Measurements from ENCODE around the gene OXLD1. TPM values are rescaled to one million over a fixed set of nuclear protein-coding genes. Genes with fewer than 3 reads are reported as not detected.
A peak's percentile ranks its signal among the peaks of the same experiment; 100 is the strongest.

The OXLD1 gene
- total and polyA plus RNA-seq, 2 donors (not counting 1 experiment from before 2014, with no cell fraction given): 39.5 to 102 TPM

- no peaks in the 10 kb centered on the region for H3K9me3 Mint-ChIP-seq (ENCODE audit: insufficient read depth)
- no peak for TF ChIP-seq EZH2 (IDR thresholded peaks at IDR 0.05; ENCODE audit: borderline replicate concordance, insufficient read depth, low read depth, low read length, poor library complexity, severe bottlenecking)
- no peak for TF ChIP-seq CTCF (IDR thresholded peaks at IDR 0.05)
- peak overlapping the region; percentile 49 for H3K4me3 Mint-ChIP-seq
- POLR2A ChIA-PET: interaction anchor here (0.6 kb wide), 1 partner anchor 173 kb away, joined by 3 read pairs; the partner anchor contains the start of gene FSCN2
- Histone ChIP-seq H4K20me1 (ENCODE audit: control insufficient read depth, insufficient read depth, low read length, poor library complexity, severe bottlenecking) (peaks cover 28% of the 10 kb centered on the region), H3K4me3 (ENCODE audit: control extremely low read depth in 1 of 5, extremely low read depth in 1 of 5, insufficient read depth in 1 of 5, low read depth in 2 of 5, low read length in 4 of 5) (no peak overlapping the region), H3K27me3 (replicated peaks in 1 of 4; ENCODE audit: control extremely low read depth in 1 of 4, control insufficient read depth in 3 of 4, insufficient read depth in 4 of 4, low read length in 3 of 4) (no peaks in the 10 kb centered on the region), H3K4me2 (replicated peaks; ENCODE audit: low read depth, low read length, poor library complexity, severe bottlenecking) (peak overlapping the region; percentile 100), H3K36me3 (replicated peaks in 1 of 2; ENCODE audit: control extremely low read depth in 1 of 2, control insufficient read depth in 1 of 2, extremely low read depth in 1 of 2, insufficient read depth in 2 of 2, low read length in 1 of 2) (peaks cover 0 to 33% of the 10 kb centered on the region in 2 experiments), H3K79me2 (ENCODE audit: control insufficient read depth, insufficient read depth, low read length) (peaks cover 50% of the 10 kb centered on the region), H3K27ac (ENCODE audit: low read length in 2 of 2) (peak overlapping the region in 1 of 2 donors; percentile 97), H3K4me1 (ENCODE audit: control insufficient read depth in 2 of 2, insufficient read depth in 2 of 2, low read length in 2 of 2) (peaks cover 24 to 32% of the 10 kb centered on the region in 2 donors), H3K9me3 (ENCODE audit: control extremely low read depth in 1 of 3, control insufficient read depth in 2 of 3, insufficient read depth in 1 of 3, low read length in 2 of 3) (no peaks in the 10 kb centered on the region), H2AFZ (ENCODE audit: insufficient read depth, low read depth, low read length, poor library complexity, severe bottlenecking) (no peak overlapping the region), H3K9ac (ENCODE audit: low read length) (no peak overlapping the region)
- CTCF ChIA-PET: interaction anchor here (1.0 to 1.1 kb wide), 2 partner anchors 10 to 12 kb away, joined by 3 read pairs; no protein-coding TSS in a partner anchor
- DNase-seq: no peak
- intact Hi-C loops (cut with micrococcal nuclease): no loop called here
- peaks cover 33% of the 10 kb centered on the region for H3K4me1 Mint-ChIP-seq
- no peaks in the 10 kb centered on the region for H3K27me3 Mint-ChIP-seq
- no peak for ATAC-seq (ENCODE audit: low read depth)
- 90% methylated on average over 16 of the region's 23 CpGs for WGBS (ENCODE audit: insufficient coverage)
- peak overlapping the region; percentile 59 for H3K27ac Mint-ChIP-seq
These were observed 35.1 kb upstream of the OXLD1 start for GRCh38 chr17:81701288-81702071.

All from B cell (primary cell).